ENCODE data around the gene DOHH.

The DOHH gene

DNA sequence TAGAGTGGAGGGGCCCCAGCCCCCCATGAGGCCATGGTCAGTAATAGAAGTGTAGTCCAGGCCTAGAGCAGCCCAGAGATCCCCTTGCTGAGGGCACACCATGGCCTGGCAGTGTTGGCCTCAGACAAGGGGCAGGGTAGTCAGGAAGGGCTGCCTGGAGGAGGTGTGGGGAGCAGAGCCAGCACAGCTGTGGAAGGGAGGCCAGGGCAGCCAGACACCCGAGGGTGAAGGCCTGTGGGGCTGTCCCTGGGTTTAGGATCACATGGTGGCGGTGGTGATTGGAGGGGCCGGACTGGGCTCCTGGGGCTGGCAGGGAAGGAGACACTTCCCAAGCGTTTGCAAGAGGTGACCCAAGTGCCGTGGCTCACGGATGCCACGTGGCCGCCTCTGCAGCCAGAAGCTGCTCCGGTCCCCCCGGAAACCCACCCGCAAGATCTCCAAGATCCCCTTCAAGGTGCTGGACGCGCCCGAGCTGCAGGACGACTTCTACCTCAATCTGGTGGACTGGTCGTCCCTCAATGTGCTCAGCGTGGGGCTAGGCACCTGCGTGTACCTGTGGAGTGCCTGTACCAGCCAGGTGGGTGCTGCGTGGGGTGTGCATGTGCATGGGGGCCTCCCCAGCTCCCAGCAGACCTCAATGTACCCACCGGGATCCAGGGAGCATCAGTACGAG is 26.9 kb upstream of the DOHH start:
- WGBS, 2 experiments, result 96 to 97% methylated on average over 21 of the region's 21 CpGs
- no peaks in the 10 kb centered on the region for H3K4me1 ChIP-seq (ENCODE audit: control insufficient read depth, insufficient read depth, low read length)
- no peaks in the 10 kb centered on the region for H3K27me3 ChIP-seq (ENCODE audit: control insufficient read depth, insufficient read depth, low read length, poor library complexity, severe bottlenecking)
- H3K36me3 ChIP-seq (ENCODE audit: control insufficient read depth, insufficient read depth, low read length), result peaks cover 28% of the 10 kb centered on the region
- H3K4me3 ChIP-seq (ENCODE audit: insufficient read depth, low read depth, low read length), result no peak overlapping the region
- H3K27ac ChIP-seq (ENCODE audit: insufficient read depth, low read depth, low read length, poor library complexity, severe bottlenecking), result no peak overlapping the region
- no peaks in the 10 kb centered on the region for H3K9me3 ChIP-seq (ENCODE audit: control insufficient read depth, low read length)

DNA sequence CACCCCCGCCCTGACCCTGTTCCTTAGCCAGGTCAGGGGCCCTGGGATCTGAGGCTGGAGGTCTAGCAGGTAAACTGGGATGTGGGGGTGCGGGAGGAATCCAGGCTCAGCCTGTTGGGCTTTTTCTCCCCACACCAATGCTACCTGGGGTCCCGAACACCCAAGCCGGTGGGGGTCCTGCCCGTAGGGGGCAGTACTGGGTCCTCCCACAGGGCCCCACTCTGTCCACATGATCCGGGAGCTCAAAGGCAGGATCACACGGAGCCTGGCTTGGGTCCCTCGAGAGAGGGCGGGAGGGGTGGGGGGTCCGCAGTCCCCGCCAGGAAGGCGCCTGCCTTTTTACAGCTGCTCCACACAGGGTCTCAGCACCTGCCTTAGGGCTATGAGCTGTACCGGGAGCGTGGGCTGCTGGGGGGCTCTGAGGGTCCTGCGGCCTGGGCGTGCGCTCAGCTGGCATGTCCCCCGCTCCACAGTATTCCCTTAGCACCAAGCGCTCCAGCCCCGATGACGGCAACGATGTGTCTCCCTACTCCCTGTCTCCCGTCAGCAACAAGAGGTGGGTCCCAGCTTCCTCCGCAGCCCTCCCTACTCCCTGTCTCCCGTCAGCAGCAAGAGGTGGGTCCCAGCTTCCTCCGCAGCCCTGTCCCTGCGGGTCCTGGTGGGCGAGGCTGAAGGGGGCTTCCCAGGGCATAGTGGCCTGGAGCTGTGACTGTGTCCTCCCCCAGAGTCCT is 26.2 kb upstream of the DOHH start:
- H3K4me3 ChIP-seq (ENCODE audit: insufficient read depth, low read depth, low read length), result no peak overlapping the region
- H3K36me3 ChIP-seq (ENCODE audit: control insufficient read depth, insufficient read depth, low read length), result peaks cover 21% of the 10 kb centered on the region
- H3K4me1 ChIP-seq (ENCODE audit: control insufficient read depth, insufficient read depth, low read length), result no peaks in the 10 kb centered on the region
- WGBS, 2 experiments, result 95 to 96% methylated on average over 28 of the region's 28 CpGs
- H3K9me3 ChIP-seq (ENCODE audit: control insufficient read depth, low read length), result no peaks in the 10 kb centered on the region
- H3K27me3 ChIP-seq (ENCODE audit: control insufficient read depth, insufficient read depth, low read length, poor library complexity, severe bottlenecking), result no peaks in the 10 kb centered on the region
- H3K27ac ChIP-seq (ENCODE audit: insufficient read depth, low read depth, low read length, poor library complexity, severe bottlenecking), result no peak overlapping the region

DNA sequence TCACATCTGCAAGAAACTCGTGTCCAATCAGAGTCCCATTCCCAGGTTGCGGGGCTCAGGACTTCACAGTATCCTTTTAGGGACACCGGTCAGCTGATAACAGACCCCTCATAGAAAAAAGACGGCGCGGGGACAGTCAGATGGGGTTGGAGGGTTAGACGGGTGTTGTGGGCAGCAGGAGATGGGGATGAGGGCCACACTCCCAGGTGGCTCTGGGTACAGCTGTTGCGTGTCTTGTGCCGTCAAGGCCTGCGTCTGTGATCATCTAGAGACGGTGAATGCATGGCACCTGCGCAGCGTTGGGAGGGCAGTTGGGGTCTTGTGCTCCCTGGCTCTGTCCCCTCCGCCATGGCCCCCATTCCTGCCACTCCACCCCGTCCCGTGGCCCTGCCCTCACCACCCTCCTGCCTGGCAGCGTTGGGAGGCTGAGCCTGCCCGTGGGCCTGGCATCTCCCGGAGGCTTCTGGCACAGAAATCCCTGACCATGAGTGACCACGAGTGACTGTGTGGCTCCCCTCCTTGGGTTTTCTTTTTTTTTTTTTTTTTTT is 24.5 kb upstream of the DOHH start:
- no peak overlapping the region for H3K4me3 ChIP-seq (ENCODE audit: insufficient read depth, low read depth, low read length)
- peaks cover 9% of the 10 kb centered on the region for H3K36me3 ChIP-seq (ENCODE audit: control insufficient read depth, insufficient read depth, low read length)
- H3K9me3 ChIP-seq (ENCODE audit: control insufficient read depth, low read length), result no peaks in the 10 kb centered on the region
- no peak overlapping the region for H3K27ac ChIP-seq (ENCODE audit: insufficient read depth, low read depth, low read length, poor library complexity, severe bottlenecking)
- WGBS, 2 experiments, result 97% methylated on average over 20 of the region's 20 CpGs
- H3K27me3 ChIP-seq (ENCODE audit: control insufficient read depth, insufficient read depth, low read length, poor library complexity, severe bottlenecking), result no peaks in the 10 kb centered on the region
- H3K4me1 ChIP-seq (ENCODE audit: control insufficient read depth, insufficient read depth, low read length), result no peaks in the 10 kb centered on the region

DNA sequence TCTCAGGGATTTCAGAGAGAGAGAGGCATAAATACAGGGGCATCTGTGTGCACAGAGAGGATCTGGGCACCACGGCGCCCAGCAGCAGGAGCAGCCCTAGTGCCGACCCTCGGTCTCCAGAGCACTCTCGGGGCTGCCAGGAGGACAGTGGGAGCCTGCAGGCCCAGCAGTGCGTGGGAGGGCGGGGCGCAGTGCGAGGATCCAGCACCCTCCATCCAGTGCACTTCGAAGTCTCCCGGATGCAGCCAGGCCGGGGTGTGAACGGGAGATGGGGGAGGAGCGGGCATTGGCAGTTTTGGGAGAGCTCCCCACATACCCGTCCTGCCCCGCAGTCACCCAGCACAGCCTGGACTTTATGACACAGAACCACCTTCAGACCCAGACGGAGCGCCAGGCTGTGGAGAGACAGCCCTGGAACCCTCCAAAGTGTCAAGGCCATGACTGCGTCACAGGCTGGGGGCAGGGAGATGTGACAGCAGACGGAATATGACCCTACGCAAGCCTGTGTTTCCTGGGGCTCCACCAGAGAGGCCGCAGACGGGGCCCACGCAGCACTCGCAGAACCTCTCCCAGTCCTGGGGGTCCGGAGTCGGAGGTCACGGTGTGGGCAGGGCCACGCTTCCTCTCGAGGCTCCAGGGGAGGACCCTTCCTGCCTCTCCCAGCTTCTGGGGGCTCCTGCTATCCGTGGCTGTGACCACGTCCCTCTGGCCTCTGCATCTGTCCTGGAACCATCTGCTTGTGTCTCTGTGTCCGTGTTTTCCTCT is 23.8 kb upstream of the DOHH start:
- no peaks in the 10 kb centered on the region for H3K9me3 ChIP-seq (ENCODE audit: control insufficient read depth, low read length)
- H3K4me3 ChIP-seq (ENCODE audit: insufficient read depth, low read depth, low read length), result no peak overlapping the region
- H3K27ac ChIP-seq (ENCODE audit: insufficient read depth, low read depth, low read length, poor library complexity, severe bottlenecking), result no peak overlapping the region
- no peaks in the 10 kb centered on the region for H3K4me1 ChIP-seq (ENCODE audit: control insufficient read depth, insufficient read depth, low read length)
- 96% methylated on average over 33 of the region's 33 CpGs for WGBS, 2 experiments
- H3K36me3 ChIP-seq (ENCODE audit: control insufficient read depth, insufficient read depth, low read length), result peaks cover 9% of the 10 kb centered on the region
- H3K27me3 ChIP-seq (ENCODE audit: control insufficient read depth, insufficient read depth, low read length, poor library complexity, severe bottlenecking), result no peaks in the 10 kb centered on the region

DNA sequence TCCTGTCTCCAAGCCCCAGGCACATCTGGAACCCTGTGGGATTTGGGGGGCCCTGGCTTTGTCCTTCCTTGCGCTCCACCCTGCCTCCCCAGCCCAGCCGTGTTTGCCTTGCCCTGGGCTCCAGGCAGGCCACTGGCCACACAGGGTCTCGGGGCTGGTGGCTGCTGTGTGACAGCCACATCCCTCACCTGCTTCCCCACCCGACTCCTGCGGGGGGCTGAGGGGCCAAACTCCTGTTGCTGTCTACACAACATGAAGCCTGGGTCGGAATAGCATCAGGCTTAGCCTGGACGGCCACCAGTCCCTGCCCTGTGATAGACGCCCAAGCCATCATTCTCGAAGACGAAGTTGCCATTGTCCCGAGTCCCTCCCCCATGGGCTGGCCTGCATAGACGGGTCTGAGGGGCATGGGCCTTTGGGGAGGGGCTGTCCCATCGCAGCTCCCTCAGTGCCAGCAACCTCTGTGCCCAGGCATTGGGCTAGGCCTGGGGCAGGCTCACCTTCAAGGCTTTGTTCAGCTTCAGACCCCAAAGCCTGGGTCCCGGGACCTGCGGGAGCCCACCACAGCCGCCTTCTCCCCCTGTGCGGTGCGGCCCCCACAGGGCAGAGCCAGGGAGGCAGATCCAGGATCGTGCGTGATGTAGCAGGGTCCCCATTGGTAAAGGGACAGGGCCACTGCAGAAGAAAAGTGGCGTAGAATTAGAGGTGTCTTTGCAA is 23.0 kb upstream of the DOHH start:
- WGBS, 2 experiments, result 95 to 96% methylated on average over 21 of the region's 21 CpGs
- Histone ChIP-seq H3K9me3 (ENCODE audit: control insufficient read depth, low read length) (no peaks in the 10 kb centered on the region), H3K4me3 (ENCODE audit: insufficient read depth, low read depth, low read length) (no peak overlapping the region), H3K27ac (ENCODE audit: insufficient read depth, low read depth, low read length, poor library complexity, severe bottlenecking) (no peak overlapping the region), H3K4me1 (ENCODE audit: control insufficient read depth, insufficient read depth, low read length) (no peaks in the 10 kb centered on the region), H3K36me3 (ENCODE audit: control insufficient read depth, insufficient read depth, low read length) (peaks cover 9% of the 10 kb centered on the region), H3K27me3 (ENCODE audit: control insufficient read depth, insufficient read depth, low read length, poor library complexity, severe bottlenecking) (no peaks in the 10 kb centered on the region)

DNA sequence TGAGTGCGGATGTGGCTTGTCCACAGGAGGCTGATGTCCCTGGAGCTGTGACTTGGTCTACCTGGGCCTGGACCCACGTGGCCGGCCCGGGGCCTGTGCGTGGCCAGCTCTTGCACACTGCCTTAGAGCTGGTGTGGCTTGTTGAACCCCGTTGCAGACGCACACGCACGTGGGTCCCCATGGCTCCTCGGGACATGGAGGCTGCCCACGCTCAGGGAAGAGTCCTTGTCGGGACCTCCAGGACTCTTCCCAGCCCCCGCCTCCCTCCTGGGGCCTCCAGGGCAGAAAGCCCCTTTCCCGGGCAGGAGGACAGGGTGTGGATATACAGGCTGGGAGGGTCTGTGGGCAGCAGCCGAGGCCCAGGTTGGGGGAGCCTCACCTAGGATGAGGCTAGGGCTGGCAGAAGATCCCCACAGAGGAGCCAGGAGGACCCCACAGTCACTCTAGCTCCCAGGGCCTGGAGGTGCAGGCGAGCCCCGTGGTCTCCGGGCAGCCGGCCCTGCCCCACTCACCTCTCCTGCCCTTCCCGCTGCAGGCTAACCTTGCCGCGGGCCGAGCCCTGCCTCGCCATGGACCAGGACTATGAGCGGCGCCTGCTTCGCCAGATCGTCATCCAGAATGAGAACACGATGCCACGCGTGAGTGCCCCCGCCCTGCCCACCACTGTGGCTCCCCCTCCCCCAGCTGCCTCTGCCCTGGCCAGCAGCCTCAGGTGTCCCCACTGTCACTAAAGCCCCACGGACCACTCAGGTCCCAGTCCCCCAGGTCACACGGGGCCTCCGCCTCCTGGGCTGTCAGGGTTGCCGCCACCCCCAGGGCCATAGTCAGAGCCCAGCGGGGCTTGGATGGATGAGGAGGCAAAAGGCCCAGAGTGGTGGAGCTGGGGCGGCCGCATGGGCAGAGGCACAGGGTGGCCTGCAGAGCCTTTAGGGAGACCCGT is 22.2 kb upstream of the DOHH start:
- H3K4me1 ChIP-seq (ENCODE audit: control insufficient read depth, insufficient read depth, low read length), result no peaks in the 10 kb centered on the region
- H3K9me3 ChIP-seq (ENCODE audit: control insufficient read depth, low read length), result no peaks in the 10 kb centered on the region
- H3K27me3 ChIP-seq (ENCODE audit: control insufficient read depth, insufficient read depth, low read length, poor library complexity, severe bottlenecking), result no peaks in the 10 kb centered on the region
- no peak overlapping the region for H3K4me3 ChIP-seq (ENCODE audit: insufficient read depth, low read depth, low read length)
- 95 to 96% methylated on average over 40 of the region's 40 CpGs for WGBS, 2 experiments
- H3K36me3 ChIP-seq (ENCODE audit: control insufficient read depth, insufficient read depth, low read length), result peaks cover 9% of the 10 kb centered on the region
- no peak overlapping the region for H3K27ac ChIP-seq (ENCODE audit: insufficient read depth, low read depth, low read length, poor library complexity, severe bottlenecking)

DNA sequence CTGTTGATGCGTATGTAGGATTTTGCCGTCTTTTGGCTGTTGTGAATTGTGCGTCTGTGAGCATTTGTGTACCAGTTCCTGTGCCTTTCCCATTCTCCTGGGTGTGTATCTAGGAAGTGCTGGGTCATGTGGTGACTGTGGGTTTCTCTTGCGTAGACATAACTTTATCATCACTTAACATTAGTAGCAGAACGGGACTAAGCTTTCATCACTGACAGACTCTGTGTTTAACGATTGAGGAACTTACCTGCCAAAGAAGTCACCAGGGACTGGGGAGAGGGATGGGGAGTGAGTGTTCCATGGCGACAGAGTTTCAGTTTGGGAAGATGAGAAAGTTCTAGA is 20.6 kb upstream of the DOHH start:
- 91 to 98% methylated on average over 7 of the region's 7 CpGs for WGBS, 2 experiments
- Histone ChIP-seq H3K27ac (ENCODE audit: insufficient read depth, low read depth, low read length, poor library complexity, severe bottlenecking) (no peak overlapping the region), H3K27me3 (ENCODE audit: control insufficient read depth, insufficient read depth, low read length, poor library complexity, severe bottlenecking) (no peaks in the 10 kb centered on the region), H3K36me3 (ENCODE audit: control insufficient read depth, insufficient read depth, low read length) (no peaks in the 10 kb centered on the region), H3K4me3 (ENCODE audit: insufficient read depth, low read depth, low read length) (no peak overlapping the region), H3K9me3 (ENCODE audit: control insufficient read depth, low read length) (no peaks in the 10 kb centered on the region), H3K4me1 (ENCODE audit: control insufficient read depth, insufficient read depth, low read length) (no peaks in the 10 kb centered on the region)

DNA sequence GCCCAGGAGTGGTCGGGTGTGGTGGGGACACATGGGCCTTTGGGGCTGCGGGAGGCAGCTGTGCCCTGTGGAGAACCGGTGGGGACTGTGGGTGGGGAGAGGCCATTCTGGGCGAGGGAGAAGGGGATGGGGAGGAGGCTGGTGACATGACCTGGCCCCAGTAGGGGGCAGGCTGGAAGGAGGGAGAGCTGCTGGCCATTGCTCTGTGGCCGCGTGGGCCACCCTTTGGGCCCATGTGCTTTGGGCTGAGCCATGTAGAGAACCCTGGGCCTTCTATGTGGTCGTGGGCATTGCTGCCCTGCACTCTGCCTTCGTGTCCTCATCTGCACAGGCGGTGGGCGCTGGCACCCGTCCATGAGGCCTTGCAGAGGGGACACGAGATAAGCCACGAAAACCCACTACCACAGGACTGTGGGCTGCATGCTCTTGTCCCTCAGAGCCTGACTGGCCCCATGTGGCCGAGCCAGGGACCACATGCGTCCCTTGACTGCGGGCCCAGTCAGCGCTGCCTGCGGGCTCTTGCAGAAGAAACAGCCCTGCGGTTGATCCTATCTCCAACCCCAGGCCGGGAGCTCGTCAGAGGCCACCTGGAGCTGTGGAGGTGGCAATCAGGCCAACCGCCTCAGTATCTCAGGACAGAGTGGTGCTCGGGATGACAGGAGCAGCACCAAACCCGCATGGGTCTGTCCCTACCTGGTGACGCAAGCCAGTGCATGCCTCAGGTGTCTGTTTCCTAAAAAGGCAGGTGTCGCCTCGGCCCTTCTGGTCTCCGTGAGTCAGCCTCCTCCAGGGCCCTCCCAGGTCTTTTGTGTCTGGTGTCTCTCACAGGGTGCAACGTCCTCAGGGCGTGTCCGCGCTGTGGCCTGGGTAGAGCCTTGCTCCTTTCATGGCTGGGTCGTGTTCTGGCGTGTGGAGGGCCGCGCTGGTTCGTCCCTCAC is 20.0 kb upstream of the DOHH start:
- Histone ChIP-seq H3K4me3 (ENCODE audit: insufficient read depth, low read depth, low read length) (no peak overlapping the region), H3K9me3 (ENCODE audit: control insufficient read depth, low read length) (no peaks in the 10 kb centered on the region), H3K36me3 (ENCODE audit: control insufficient read depth, insufficient read depth, low read length) (no peaks in the 10 kb centered on the region), H3K27ac (ENCODE audit: insufficient read depth, low read depth, low read length, poor library complexity, severe bottlenecking) (no peak overlapping the region), H3K27me3 (ENCODE audit: control insufficient read depth, insufficient read depth, low read length, poor library complexity, severe bottlenecking) (no peaks in the 10 kb centered on the region), H3K4me1 (ENCODE audit: control insufficient read depth, insufficient read depth, low read length) (no peaks in the 10 kb centered on the region)
- 93% methylated on average over 37 of the region's 37 CpGs for WGBS, 2 experiments

All from ectodermal cell (in vitro differentiated cells).